HUDEP-2 (cell line): Measurements from ENCODE around the gene RASGRF1.
A peak's percentile ranks its signal among the peaks of the same experiment; 100 is the strongest.
"Not testable (repeated sequence)": the region's sequence is repeated elsewhere in the genome, so short reads cannot be mapped to it uniquely, and the experiment has no call there.

Experiments
- DNase-seq, 76 experiments: peaks; one replicate each; lab custom pipeline; 2025; ENCODE audit not compliant: unreplicated experiment in 76 of 76; lab: John Stamatoyannopoulos, UW

RASGRF1 gene

GRCh38 chr15:79017953-79018352 lies 72.6 kb downstream of the RASGRF1 start:
- no peak for DNase-seq

GRCh38 chr15:79016527-79017170 lies 73.9 kb downstream of the RASGRF1 start:
- DNase-seq: no peak

- DNase-seq: no peak
Measured at GRCh38 chr15:79015416-79015815, 75.2 kb downstream of the RASGRF1 start.

- DNase-seq: no peak
Measured at GRCh38 chr15:79010278-79010677, 80.3 kb downstream of the RASGRF1 start.

- DNase-seq: no peak
Measured at GRCh38 chr15:79009379-79009778, 81.2 kb downstream of the RASGRF1 start.

- DNase-seq: no peak
Measured at GRCh38 chr15:79008659-79009058, 81.9 kb downstream of the RASGRF1 start.

- DNase-seq: peak in 61 of 76 experiments; percentile 6 to 79 (median 45)
Measured at GRCh38 chr15:79007066-79007465, 83.5 kb downstream of the RASGRF1 start.

GRCh38 chr15:79006071-79006470 lies 84.5 kb downstream of the RASGRF1 start:
- no peak for DNase-seq

GRCh38 chr15:79004336-79004735 lies 86.2 kb downstream of the RASGRF1 start:
- peak in 4 of 76 experiments; percentile 3 to 8 (median 5) for DNase-seq

GRCh38 chr15:79003896-79004295 lies 86.7 kb downstream of the RASGRF1 start:
- DNase-seq: no peak

GRCh38 chr15:79003301-79003700 lies 87.3 kb downstream of the RASGRF1 start:
- no peak for DNase-seq

- DNase-seq: no peak
Measured at GRCh38 chr15:79002581-79002980, 88.0 kb downstream of the RASGRF1 start.

- no peak for DNase-seq
Measured at GRCh38 chr15:78999636-79000035, 90.9 kb downstream of the RASGRF1 start.

GRCh38 chr15:78998526-78998925 lies 92.1 kb downstream of the RASGRF1 start:
- no peak for DNase-seq

- DNase-seq: no peak
Measured at GRCh38 chr15:78997981-78998499, 92.5 kb downstream of the RASGRF1 start.

GRCh38 chr15:78996894-78997275 lies 93.7 kb downstream of the RASGRF1 start:
- DNase-seq: no peak

GRCh38 chr15:78995921-78996893 lies 94.4 kb downstream of the RASGRF1 start:
- no peak for DNase-seq

GRCh38 chr15:78995161-78995560 lies 95.4 kb downstream of the RASGRF1 start:
- DNase-seq: not testable (repeated sequence)

- DNase-seq: no peak
Measured at GRCh38 chr15:78993931-78994530, 96.5 kb downstream of the RASGRF1 start.

GRCh38 chr15:78993257-78993930 lies 97.2 kb downstream of the RASGRF1 start:
- DNase-seq: no peak
